HG03439 (cell line): ENCODE results near the gene ISLR.

ENCODE experiments used
- ATAC-seq: cut with Tn5 transposase; IDR thresholded peaks from one replicate; pipeline ENCODE4 v1.9.1; 2021; ENCODE audit warnings: mild to moderate bottlenecking, moderate library complexity; ENCODE audit not compliant: unreplicated experiment

Gene ISLR

DNA sequence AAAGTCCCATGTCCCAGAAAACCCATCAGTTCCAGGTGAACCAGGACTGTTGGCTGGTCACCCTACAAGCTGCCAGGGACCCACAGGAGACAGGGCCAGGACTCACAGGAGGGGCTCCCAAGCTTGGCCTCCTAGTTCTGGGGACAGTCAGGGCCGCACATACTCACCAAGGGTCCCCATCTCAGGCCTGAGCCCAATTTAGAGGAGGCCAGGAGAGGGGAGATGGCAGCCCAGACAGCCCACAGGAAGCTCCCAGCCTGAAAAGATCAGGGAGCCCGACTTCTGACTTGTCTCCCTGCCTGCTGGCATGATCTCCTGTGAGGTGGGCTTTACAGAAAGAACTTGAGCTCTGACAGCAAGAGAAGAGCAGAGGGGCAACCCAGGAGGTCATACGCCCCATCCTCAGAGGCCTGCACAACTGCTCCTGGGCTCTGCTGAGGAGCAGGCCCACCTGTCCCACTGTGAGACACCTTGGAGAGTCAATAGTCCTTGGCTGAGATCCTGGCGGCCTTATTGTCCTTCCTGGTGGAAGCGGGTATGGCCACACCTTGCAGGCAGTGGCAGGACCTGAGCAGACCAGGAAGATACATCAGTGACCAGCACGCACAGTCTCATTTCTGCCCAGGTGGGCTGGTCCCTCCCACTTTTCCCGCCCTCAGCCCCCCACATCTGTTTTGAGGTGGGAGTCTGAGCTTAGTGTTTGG is 2.5 kb upstream of the ISLR start:
- no peak for ATAC-seq

DNA sequence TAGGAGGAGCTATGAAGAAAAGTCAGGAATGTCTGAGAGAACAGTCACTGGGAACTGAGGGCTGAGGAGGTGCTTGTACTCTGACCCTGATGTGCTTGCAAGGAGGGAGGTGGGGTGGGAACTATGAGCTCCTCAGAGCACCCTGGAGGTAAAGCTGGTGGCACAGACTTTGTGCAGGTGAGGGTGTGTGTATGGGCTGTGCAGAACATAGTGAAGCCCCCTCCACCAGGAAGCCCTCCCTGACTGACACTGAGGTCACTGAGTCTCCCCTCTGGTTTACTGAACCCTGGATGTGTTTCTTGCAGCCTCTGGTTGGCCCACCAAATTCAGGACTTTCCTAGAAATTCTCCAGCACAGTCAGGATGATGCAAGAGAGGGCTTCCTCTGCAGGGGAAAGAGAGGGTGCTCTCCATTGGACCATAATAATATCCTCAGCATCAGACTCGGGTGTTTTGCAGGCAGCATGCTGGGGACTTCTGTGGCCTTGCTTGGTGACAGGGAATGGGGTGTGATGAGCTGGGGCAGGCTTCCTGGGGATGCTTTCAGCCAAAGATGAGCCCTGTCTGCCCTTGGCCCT is 1.5 kb upstream of the ISLR start:
- no peak for ATAC-seq

DNA sequence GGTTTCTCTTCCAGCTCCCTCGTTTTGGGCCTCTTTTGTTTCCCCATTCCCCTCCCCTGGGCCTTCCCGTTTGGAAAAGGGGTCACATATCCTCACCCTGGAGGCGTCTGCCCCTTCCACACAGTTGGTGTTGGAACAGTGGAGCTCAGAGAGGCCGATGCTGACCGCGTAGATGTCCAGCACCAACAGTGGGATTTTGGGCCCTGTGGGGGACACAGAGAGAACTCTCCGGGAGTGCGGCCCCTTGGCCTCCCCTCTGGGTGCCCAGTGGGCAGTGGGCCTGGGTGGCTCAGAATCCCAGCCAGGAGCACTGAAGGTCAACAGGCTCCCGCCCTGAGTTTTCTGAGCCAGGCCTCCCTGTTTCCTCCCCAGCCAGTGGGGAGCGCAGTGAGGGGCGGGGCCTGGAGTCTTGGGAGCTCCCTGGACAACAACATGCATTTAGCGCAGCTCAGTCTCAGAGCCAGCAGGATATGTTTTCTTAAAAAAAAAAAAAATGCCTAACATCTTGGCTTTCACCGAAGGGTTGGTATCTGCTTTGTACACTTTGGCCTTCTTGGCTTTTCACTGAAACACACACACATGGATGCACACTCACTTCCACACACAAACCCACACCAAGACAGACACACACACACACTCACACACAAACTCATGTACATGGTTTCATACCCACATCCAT is 670 bp upstream of the ISLR start:
- no peak for ATAC-seq

- no peak for ATAC-seq
These were observed 878 bp downstream of the ISLR start for GRCh38 chr15:74174219-74174957.

DNA sequence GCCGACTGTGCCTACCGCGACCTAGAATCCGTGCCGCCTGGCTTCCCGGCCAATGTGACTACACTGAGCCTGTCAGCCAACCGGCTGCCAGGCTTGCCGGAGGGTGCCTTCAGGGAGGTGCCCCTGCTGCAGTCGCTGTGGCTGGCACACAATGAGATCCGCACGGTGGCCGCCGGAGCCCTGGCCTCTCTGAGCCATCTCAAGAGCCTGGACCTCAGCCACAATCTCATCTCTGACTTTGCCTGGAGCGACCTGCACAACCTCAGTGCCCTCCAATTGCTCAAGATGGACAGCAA is 1.4 kb downstream of the ISLR start:
- no peak for ATAC-seq

DNA sequence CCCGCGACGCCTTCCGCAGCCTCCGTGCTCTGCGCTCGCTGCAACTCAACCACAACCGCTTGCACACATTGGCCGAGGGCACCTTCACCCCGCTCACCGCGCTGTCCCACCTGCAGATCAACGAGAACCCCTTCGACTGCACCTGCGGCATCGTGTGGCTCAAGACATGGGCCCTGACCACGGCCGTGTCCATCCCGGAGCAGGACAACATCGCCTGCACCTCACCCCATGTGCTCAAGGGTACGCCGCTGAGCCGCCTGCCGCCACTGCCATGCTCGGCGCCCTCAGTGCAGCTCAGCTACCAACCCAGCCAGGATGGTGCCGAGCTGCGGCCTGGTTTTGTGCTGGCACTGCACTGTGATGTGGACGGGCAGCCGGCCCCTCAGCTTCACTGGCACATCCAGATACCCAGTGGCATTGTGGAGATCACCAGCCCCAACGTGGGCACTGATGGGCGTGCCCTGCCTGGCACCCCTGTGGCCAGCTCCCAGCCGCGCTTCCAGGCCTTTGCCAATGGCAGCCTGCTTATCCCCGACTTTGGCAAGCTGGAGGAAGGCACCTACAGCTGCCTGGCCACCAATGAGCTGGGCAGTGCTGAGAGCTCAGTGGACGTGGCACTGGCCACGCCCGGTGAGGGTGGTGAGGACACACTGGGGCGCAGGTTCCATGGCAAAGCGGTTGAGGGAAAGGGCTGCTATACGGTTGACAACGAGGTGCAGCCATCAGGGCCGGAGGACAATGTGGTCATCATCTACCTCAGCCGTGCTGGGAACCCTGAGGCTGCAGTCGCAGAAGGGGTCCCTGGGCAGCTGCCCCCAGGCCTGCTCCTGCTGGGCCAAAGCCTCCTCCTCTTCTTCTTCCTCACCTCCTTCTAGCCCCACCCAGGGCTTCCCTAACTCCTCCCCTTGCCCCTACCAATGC is 2.0 kb downstream of the ISLR start:
- ATAC-seq: no peak

DNA sequence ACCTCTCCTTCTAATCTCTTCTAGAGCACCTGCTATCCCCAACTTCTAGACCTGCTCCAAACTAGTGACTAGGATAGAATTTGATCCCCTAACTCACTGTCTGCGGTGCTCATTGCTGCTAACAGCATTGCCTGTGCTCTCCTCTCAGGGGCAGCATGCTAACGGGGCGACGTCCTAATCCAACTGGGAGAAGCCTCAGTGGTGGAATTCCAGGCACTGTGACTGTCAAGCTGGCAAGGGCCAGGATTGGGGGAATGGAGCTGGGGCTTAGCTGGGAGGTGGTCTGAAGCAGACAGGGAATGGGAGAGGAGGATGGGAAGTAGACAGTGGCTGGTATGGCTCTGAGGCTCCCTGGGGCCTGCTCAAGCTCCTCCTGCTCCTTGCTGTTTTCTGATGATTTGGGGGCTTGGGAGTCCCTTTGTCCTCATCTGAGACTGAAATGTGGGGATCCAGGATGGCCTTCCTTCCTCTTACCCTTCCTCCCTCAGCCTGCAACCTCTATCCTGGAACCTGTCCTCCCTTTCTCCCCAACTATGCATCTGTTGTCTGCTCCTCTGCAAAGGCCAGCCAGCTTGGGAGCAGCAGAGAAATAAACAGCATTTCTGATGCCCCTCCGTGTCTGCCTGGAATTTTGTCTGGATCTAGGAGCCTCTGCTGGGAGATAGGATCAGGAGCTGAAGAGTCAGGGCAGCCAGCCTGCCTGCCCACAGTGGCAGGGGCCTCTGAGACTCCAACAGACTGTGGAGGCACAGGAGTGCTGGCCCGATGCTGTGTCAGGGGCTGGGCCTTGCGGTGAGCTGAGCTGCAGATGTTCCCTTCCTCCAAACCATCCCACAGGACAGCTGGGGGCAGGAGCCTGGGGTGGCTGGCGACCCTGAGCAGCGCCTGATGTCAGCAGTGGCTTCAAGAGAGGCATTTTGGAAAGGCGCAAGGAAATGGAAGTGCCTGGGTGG is 3.0 kb downstream of the ISLR start:
- ATAC-seq: no peak

DNA sequence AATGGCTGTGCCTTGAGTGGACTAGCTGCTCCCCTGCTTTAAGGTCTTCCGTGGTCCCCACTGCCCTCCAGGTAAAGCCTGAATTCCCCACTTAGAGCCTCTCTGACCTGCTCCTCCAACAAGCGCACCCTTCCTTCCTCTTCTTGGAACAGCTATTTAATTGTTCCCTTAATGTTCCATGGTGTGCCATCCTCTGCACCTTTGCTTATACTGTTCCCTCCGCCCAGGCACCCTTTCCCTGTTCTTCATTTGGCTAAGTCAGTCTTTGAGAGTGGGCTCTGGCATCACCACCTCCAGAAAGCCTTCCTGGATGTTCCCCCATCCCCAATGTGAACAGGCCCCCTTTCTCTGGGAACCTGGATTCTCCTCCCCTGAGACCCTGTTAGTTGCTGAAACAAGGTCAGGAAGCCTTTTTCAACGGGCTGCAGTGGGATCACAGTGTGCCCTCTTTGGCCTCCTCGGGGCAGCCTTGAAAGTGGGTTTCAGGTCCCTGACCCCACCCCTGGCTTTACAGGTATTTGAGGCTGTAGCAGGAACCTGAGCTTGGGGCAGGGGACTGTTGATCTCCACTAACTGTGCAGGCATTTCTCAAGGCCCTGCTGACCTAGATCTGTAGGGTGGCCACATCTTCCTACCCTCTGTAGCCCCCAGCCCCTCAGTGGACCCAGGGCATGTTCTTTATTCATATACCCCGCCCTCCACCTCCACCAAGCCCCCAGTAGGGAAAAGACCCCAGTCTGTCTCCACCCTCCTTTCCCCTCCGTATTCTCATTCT is 5.0 kb downstream of the ISLR start:
- no peak for ATAC-seq

DNA sequence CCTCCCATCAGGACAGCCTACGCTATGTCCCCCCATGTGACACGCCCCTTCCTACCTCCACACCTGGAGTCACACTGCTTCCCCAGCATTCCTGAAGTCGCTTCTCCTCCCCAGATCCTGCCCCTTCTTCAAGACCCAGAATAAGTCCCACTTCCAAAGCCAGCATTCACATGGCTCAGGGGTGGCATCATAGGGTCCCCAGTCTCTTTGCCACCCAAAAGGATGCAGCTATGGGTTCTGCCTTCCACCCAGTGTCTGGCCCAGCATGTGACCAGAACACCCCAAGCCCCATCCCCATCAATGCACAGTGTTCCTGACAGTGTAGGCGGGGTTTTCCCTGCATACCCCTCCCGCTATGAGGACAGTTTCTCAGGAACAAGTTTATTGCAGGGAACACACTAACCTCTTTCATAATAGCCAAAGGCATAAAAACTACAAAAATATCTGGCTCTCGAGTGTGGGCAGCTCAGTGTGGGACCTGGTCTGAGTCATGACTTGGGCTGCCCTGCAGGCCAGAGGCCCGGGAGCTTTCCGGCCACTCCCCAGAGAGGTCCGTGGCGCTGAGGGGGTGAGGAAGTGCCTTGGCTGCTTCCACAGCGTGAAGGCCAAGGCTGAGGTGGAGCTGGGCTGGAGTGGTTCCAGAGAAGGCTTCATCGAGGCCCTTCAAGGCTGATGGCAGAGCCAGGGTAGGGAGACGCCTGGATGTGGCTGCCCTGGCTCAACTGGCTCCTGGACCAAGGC is 5.8 kb downstream of the ISLR start:
- ATAC-seq: no peak

DNA sequence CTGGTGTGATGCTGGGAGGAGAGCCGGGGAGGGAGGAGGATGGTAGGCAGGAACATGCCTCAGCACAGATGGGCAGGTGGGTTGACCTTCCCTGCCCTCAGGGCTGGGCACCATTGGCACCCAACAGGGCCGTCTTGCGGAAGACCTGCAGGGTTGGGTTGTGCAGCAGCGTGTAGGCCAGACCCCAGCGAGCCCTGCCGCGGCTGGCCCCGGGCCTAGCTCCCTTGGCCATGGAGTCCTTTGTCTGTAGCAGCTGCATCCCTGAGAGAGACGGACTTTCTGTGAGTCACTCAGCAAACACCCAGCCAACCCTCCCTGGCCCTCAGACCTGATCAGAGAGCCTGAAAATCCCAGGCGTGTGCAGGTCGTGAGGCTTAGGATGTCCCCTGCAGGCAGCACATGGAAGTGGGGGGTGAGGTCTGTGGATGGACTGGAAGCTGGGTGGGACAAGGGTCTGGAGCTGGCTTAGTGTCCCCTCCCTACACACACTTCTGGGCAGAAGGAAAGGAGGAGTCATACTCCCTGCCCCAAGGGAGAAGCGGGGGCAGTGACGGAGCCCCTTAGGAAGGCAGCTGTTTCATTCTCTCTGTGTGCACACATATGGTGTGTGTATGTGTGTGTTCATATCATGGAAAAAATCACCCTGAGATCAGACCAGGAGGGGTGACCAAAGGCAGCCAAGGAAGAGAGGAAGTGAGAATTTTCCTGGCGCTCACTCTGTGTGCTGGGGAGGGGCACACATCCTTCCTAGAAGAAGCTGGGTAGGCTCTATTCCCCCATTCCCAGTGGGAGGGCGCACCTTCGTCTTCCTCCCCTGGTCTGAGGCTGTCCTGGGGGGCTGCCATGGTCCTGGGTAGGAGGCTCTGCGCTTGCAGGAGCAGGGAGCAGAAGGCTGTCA is 6.7 kb downstream of the ISLR start:
- no peak for ATAC-seq

GRCh38 chr15:74180881-74181602 is 7.5 kb downstream of the ISLR start:
- ATAC-seq: no peak

DNA sequence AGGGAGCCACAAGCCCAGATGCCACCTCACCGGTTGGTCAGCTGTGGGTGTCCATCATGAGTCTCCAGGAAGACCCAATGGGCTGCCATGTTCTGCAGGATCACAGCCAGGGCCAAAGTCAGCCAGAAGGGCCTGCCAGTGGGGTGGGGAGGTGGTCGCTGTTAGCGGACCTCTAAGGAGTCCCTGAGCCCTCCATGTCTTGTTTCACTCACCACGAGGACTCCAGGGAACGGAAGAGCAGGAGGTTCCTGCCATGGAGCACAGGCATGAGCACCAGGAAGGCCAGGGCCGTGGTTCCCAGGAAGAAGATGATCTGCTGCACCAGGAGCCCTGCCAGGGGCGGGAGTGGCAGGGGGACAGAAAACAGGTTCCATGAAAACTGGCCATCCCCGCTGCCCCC is 8.6 kb downstream of the ISLR start:
- no peak for ATAC-seq

DNA sequence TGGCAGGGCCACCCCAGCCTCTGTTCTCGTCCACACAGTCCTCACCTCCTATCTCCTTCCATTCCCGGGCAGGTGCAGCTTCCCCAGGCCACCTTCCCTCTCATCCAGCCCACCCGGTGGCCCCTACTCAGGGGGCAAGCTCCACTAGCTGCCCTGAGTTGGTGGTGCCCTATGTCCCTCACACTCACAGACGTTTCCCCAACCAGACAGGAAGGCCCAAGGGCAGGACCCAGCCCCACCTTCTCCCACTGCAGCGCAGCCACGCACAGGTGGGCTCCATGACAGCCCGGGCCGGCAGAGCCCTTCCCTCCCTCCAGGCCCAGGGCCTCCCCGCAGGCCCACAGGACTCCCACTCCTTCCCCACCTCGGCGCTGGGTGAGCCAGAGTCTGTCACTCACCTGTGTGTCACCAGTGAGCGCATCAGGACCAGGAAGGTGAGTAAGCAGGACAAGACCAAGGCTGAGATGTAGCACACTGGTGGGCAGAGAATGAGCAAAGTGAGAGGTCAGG is 11.1 kb downstream of the ISLR start:
- ATAC-seq: no peak

DNA sequence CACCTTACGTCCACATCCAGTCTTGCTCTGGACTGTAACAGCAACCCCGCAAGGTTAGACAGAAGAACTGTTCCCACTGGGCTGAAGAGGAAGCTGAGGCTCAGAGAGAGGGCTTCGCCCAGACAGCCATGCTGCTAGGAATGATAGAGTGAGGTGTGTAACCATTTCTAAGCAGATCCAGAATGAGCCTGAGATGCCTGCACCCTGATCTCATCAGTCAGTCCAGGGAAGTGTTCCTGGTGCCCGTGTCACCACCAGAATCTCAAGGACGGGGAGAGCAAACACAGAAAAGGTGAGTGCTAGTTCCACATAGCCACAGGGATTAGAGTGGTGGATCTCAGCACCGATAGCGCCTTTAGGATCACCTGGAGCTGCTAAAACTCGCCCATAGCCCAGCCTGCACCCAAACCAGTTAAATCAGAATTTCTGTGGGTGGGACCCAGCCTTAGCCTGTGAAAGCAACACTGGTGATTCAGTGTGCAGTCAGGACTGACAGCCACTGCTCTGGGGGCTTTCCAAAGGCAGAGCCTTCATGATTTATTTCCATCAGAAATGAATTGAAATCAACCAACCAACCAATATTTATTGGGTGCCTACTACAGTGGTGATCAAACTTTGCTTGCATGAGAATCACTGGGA is 12.3 kb downstream of the ISLR start:
- no peak for ATAC-seq

GRCh38 chr15:74188216-74188615 is 14.7 kb downstream of the ISLR start:
- ATAC-seq: no peak

GRCh38 chr15:74191798-74192197 is 18.3 kb downstream of the ISLR start:
- ATAC-seq: no peak
